GM10266 (cell line): ENCODE data around the gene DBN1.

Experiments
- DNase-seq: peaks from one replicate; pipeline ENCODE4 v3.0.0; 2012; ENCODE audit errors: extremely low spot score
- TF ChIP-seq, protein P1 (sequence below): IDR thresholded peaks from 2 replicates; pipeline ENCODE4 v1.5.1; 2012; ENCODE audit warnings: mild to moderate bottlenecking, low read depth; ENCODE audit not compliant: control insufficient read depth, insufficient read depth; ENCODE audit errors: missing control alignments

The DBN1 gene

DNA sequence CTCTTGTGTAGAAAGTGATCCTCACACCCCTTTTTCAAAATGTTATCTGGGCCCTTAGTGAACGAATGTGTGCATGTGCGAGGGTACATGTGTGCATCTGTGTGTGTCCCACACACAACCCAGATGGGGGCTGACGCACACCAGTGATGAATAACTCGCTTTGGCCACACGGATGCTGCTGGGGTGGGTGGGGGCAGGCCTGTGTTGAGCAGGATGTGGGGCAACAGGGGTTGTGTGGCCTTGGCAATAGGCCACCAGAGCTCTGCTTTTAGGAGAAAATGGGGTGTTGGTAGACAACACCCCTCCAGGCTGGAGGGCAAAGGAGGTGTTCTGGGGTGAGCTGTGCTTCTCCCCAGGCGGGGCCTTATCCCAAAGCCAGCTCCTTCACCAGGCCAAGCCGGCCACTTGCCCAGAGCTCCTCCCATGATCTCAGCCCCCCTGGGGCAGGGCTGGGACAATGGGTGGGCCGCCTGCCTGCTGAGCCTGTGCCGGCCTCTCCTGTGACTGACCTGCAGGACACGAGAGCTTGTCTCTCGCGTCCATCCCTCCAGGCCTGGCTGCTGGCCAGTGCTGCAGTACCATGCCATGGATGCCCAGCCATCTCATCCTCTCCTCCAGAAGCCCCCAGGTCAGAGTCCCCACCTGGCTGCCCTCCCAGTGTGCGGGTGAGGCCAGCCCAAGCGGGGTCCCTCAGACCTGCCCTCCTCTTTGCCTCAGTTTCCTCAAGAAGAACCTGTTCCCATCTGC lies 1.7 kb downstream of the DBN1 start:
- TF ChIP-seq, protein P1, sequence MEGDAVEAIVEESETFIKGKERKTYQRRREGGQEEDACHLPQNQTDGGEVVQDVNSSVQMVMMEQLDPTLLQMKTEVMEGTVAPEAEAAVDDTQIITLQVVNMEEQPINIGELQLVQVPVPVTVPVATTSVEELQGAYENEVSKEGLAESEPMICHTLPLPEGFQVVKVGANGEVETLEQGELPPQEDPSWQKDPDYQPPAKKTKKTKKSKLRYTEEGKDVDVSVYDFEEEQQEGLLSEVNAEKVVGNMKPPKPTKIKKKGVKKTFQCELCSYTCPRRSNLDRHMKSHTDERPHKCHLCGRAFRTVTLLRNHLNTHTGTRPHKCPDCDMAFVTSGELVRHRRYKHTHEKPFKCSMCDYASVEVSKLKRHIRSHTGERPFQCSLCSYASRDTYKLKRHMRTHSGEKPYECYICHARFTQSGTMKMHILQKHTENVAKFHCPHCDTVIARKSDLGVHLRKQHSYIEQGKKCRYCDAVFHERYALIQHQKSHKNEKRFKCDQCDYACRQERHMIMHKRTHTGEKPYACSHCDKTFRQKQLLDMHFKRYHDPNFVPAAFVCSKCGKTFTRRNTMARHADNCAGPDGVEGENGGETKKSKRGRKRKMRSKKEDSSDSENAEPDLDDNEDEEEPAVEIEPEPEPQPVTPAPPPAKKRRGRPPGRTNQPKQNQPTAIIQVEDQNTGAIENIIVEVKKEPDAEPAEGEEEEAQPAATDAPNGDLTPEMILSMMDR, result no peak
- no peak for DNase-seq

DNA sequence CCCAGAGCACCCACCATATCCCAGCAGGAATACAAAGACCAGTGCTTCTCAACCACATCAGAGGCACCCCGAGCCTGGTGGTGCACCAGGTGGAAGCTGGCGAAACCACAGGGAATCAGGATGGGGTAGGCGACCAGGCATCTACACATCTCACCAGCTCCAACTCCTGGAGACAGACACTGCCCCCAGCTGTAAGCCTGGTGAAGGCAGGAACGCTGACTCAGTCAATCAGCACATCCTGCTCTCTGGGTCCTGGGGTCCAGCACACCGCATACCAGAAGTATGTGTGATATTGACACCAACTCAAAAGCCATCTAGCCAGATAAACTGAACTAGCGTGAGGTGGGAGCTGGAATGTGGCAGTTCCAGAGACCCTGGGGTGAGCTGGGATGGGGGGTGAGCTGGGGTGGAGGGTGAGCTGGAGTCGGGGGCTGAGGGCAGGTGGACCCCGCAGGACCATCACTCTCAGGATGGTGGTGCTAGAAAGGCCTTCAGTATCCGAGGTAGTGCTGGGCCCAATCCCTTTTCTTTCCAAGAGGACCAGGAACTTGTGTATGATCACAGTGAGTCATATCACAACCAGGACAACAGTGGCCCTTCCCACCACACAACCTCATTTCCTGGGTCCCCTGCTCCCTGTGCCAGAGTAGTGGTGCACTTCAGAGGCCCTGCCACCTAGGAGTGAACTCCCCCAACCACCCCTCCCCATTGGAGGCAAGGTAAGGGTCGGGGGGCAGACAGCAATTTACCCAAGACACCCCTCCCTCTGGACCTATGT lies 2.5 kb downstream of the DBN1 start:
- DNase-seq, result no peak
- TF ChIP-seq, protein P1, result no peak

DNA sequence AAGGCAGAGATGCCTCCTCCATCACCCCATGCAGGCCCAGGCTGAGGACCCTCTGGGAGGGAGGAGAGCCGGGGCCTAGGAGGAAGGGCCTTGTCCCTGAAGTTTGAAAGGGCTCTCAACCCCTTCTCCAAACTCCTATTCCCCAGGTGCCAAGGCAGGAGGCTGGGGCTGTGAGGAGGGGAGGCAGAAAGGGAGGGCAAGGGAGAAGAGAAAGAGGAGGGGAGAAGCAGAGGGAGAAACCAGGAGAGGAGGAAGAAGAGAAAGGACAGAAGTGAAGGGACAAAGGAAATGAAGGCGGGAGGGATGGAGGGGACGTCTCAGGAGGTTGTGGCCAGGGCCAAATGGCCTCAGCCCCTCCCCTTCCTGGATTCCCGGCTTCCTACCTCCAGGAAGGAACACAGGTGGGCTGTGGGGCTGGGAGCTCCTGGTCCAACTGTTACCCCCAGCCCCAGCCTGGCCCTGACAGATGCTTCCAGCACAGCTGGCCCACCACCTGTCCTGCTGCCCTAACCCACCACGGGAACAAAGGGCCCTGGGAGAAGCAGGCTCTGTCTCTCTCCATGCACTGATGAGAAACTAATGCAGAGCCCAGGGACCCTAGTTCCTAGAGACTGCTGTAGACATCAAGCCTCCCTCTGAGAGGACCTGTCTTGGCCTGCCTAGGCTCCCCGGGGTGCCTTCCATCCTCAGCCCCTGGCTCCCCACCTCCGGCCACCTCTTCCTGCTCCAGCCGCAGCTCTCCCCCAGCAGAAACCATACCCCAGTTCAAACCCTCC lies 3.5 kb downstream of the DBN1 start:
- TF ChIP-seq, protein P1, result no peak
- no peak for DNase-seq

DNA sequence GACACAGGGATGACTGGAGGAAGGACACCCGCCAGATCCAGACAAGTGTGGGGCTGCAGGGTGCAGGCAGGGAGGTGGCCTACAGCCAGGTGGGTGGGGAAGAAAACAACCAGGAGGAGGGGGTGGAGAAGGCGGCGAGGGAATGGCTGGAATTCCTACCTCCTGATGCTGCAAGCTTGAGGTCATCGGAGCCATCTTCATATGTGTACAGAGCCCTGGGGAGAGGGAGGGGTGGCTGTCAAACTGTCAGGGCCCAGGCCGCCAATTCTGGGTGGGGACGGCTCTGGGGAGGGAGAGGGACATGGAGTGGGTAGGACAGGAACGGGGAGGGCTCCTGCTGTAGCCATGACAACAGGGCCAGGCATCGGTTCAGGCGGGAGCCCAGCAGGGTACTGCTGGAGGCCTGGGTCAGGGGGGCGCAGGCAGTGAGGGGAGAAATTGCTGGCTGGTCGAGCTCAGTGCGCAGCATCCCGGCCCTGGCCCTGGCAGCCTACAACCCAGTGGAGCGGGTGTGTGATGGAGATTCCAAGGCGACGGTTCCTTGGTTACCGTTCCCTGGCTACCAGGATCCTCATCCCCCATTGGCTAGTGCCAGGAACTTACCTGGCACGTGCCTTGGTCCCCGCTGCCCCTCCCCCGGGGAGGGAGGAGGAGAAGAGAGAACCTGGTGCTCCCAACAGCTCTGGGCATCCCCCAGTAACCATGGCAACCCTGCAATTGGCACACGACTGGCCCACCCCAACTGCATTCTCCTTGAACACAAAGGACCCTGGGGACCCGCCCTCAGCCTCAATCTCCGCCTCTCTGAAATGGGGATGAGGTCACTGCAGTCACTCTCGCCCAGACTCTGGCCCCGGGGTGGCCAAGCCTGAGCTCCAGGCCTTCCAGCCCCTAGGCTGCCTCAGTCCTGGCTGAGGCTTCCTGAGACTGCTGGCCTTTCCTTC lies 4.5 kb downstream of the DBN1 start:
- TF ChIP-seq, protein P1, result no peak
- no peak for DNase-seq

DNA sequence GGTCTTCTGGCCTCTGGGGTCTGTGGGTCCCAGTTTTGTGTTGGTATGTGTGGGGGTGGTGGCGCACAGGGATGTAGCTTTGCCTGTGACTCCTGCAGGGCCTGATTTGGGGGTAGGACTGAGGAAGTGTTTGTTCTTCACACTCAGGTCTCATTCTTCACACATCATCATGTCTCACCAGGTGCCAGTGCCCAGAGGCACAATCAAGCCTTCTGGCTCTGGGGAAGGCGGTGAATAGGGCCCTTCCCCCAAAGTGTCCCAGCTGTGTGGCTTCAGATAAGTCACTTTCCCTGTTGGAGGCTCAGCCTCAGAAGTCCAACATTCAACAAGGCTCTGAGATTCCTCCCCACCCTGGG lies 5.1 kb downstream of the DBN1 start:
- DNase-seq, result no peak
- TF ChIP-seq, protein P1, result no peak

DNA sequence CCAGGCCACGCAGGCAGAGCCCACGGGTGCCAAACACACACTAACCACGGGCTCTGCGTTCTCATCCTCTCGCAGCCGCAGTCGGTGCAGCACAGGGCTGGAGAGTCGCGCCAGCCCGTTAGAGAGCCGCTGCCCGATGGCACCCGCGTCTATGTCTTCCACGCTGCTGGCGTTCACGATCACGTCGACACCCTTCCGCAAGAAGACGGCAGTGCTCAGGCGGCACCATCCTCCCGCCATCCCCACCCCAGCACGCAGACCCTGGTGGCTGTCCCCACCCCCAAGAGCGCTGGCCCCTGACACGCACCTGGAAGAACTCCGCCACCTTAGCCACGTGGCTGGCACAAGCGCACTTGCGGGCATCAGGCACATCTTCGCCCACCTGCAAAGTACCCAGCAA lies 6.0 kb downstream of the DBN1 start:
- DNase-seq, result no peak
- TF ChIP-seq, protein P1, result no peak
